Fibroblast of peridontal ligament (primary cell): ENCODE data around the gene CYSTM1.

Source experiments
- DNase-seq: peaks from one replicate; pipeline ENCODE4 v3.0.0-alpha.2; 2010; ENCODE audit errors: extremely low read depth

The CYSTM1 gene, protein sequence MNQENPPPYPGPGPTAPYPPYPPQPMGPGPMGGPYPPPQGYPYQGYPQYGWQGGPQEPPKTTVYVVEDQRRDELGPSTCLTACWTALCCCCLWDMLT

DNA sequence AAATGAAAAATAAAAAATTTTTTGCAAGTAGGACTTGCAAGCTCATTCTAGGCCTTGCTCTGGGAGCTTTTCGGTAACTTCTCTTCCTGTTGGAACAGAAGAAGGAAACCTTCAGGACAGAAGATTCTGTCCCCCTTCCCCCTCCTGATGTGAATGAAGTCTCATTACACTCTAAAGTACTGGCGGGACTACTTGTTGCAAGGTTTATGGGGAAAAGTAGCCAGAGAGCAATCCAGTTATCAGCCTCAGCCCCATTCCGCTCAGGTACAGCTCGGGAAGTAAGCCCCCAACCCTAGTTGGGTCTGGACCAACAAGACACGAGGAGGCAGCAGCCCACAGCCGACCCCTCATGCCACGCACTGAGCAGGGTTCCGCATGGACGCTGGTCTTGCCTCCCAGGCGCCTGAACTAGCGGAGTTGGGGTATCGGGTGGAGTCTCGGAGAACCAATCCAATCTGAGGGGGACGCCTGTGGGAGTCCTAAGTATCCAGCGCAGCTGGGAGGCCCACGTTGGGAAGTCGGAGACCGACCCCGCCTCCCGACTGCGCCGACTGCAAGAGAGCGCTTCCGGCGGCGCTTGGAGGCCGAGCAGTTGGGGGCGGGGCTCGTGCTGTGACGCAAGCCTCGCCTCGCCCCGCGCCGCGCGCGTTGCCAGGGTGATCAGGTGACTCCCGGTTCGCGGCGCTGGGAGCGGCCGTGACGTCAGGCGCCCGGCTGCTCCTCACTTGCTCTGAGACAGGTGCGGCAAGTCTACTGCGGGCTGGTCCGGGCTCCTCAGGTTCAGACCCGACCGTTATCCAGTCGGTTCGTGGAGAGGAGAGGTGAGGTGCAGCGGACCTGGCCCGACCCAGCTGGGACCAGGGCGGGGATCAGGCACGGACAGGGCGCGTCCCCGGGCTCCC lies at the start of gene CYSTM1:
Gene CYSTM1 (plus strand): TSS at position 724 of the 902 bp plus-strand sequence. CDS start 19,278 bp downstream, outside the sequence.
- DNase-seq, result peak; percentile 89

DNA sequence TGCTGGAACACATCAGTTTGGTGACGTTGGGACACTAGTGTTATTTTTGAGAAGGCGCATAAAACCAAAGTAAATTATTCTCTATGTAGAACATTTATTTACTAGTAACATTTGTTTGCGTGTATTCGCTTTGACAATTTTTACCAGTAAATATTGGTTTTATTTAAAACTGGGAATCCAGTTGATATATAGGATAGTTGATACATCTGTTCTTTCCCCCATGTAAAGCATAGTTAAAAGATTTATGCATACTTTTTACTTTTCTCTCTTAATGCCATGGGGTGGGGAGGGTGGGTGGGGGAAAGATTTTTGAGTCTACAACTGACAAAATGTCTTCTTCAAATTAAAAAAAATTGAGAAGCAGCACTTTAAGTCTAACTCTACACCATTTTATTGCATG lies 49.4 kb upstream of the CYSTM1 start, which contains the start of gene IGIP:
Gene IGIP (plus strand): TSS at position 301 of the 400 bp plus-strand sequence. CDS start 2,540 bp downstream, outside the sequence.
- DNase-seq, result no peak

DNA sequence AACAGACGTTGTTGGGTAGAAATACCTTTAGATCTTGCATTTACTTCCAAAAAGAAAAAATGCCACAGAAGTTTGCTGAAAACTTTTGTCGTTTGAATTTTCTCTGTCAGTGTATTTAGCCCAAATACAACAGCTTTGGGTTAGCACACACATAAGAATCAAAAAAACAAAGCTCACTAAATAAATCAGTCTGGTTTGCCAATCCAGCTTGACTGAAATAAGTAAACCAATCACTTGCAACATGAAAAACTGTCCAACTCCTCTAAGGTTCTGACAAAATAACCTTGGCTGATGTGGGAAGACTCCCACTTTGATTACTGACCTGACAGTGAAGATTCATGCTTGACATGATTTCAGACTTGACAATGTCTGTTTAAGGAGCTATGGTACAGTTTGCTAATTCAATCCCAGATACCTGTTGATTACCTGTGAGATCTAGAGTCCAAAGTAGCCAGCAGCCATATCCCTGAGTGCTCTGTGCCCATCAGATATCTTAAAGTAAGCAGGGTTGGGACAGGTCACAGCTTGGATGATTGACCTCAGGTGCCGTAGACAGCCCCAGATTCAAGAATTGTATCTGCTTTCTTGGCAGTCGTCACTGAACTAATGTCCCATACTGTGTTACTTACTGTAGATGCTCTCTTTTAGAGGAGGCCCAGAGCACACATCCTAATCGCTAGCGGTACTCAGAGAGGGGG lies 48.5 kb upstream of the CYSTM1 start:
- DNase-seq, result no peak

DNA sequence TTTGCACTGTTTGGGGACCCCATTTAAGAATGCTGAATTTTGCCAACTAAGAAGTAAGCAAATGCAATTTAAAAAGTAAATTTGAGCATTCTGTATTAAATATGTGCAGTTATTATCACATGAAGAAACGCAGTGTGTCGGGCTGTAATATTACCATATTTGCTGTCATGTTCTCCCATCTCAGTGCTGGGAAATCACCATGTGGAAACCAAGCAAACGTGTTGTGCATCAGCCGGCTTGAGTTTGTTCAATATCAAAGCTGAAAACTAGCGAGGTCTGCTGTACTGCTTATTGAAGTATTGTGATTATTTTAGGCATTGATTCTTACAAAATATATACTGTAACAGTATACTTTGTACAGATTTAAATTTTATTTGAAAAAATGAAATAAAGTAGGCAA lies 46.6 kb upstream of the CYSTM1 start:
- no peak for DNase-seq

DNA sequence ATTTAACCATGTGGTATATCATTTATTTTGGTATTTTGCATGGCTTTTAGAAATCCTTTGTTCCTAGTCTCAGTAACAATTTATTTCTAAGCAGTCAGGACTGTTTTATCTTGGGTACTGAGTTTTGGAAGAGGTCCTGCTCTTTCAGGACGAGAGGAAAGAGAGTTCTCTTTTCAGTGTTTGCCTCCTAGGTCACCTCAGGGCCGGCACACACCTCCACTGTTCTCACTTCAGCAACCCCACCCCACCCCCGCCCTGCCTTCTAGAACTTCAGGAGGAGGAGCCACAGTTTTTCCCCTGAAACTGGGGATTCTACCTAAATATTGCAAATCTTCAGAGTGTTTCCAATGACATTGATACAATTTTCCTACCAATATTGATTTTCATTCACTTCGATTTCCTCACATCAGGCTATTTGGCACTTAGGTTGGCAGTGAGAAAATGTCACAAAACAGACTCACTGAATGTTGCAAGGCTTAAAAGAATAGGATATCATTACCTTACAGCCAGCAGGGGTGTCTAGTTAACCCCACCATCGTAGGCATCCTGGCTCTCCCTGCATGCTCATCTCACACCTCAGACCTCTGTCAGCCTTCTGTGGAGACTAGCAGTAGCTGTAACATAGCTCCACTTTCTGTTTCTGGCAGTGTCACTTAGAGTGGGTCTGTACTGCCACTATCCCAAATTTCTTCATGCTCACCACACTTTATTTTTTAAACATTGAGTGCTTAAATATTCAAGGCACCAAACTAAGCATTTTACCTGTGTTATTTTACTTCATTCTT lies 43.8 kb upstream of the CYSTM1 start:
- no peak for DNase-seq

DNA sequence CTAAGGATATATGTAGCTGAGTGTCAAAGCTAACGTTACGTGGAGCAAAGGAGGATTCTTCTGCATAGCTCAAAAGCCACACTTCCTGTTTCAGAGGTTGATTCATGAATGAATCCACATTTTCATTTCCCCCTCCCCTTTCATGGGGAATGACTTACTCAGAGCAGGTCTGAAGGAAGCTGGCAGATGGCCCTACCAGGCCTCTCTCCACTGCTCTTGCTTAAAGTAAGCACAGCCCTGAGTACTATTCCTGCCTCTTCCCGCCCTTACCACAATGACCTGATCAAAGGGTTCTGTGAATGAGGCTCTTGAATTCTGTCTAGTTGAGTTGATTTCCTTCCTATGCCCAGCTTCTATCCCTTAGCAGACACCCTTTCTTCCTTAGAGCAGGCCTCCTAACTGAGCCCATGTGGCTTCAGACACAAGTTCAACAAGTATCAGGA lies 43.0 kb upstream of the CYSTM1 start:
- peak; percentile 90 for DNase-seq

DNA sequence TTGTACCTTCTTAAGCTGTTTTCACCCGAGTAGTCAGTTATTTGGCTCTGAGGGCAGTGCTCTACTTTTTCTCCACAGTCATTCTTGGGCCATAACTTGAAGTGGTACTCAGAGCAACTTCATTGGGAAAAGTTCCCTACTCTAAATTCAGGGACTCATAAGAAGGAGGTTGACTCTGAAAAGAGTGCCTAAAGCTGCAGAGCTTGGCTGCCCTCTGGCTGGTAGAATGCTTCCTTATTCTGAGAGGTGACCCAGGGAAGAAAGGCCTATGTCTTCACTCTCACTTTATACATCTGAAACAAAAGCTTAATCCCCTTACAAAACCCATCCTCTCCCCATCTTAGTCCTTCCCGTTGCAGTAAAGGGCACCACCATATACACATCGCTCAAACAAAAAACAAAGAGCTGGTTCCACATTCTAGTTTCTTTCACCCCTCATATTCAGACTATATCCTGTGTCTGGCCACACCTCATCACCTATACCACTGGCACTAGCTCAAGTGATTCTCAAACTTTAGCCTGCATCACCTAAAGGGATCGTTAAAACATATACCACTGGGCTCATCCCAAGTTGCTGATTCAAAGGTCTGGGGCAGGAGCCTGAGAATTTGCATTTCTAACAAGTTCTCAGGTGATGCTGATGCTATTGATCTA lies 41.3 kb upstream of the CYSTM1 start:
- no peak for DNase-seq

DNA sequence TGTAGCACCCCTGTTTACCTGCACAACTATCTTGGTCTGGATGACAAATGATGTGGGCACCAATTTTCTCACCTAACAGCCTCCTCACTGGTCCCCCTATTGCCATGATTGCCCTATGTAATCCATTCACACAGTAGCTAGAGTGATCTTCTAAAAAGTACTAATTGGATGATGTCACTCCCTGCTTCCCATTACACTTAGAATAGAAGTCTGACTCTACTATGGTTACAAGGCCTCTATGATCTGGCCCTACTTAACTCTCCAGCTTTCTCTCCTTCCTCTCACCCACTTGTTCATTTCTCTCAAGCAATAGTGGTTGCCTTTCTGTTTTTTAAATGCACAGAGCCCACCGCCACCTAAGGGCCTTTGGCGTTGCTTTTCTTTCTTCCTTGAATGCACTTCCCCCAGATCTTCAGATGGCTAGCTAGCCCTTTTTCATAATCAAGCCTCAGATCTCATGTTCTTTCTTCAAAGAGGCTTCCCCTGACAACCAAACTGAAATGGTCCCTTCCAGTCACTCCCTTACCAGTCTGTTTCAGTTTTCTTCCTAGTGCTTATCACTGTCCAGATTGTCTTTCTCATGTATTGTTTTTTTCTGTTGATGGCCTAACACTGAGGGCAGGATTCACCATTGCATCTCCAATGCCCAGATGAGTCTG lies 40.6 kb upstream of the CYSTM1 start:
- DNase-seq, result no peak

DNA sequence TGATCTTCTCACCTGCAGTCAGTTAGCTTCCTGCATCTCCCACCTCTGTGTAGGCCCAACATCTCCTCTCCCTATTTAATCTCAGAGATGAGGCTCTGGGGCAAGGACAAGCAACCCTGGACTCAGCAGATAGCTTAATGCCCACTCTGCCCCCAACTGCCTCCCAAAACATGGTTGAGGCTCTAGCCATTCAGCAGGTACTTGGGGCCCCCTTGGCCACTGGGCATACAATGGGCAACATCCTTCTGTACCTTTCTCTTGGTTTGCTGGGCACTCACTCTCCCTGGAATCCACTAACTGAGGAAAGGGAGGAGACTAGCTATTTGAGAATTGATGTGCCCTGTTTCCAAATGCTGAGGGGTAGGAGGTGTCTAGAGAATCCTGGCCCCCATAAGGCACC lies 39.9 kb upstream of the CYSTM1 start:
- no peak for DNase-seq

DNA sequence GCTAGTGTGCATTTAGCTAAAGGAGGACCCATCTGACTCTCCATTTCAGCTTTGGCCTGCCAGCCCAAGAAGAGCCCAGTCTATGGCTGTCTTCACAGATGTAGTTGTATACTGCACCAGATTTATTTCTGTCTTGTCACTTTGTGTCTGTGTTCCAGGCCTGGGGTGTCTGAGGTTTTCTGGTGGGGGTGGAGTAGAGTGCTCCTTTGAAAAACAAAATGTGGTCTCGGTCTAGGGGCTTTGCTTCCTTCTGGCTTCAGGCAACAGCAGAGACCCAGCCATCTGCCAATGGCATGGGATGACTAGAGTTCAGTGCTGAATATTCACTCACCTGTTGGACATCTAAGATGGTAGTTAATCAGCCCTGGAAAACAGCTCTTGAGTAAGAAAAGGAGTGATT lies 38.4 kb upstream of the CYSTM1 start:
- DNase-seq, result no peak

DNA sequence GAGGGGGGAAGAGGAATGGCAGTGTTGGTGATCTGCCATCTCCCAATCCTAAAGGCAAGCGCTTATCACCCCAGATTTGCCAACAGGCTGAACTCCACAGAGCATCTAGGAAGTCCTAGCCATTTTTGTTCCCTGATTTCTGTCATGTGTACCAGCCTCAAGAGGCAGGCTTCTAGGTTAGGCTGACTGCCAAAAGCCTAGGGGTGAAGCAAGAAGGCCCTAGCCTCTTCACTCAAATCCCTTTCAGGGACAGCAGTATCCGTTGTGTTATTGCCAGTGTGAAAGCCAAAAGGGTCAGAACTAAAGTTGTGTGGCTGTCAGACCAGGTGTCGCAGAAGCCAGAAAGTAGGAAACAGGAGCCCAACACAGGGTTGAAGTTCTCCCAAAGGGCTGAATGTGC lies 34.6 kb upstream of the CYSTM1 start:
- DNase-seq, result no peak

DNA sequence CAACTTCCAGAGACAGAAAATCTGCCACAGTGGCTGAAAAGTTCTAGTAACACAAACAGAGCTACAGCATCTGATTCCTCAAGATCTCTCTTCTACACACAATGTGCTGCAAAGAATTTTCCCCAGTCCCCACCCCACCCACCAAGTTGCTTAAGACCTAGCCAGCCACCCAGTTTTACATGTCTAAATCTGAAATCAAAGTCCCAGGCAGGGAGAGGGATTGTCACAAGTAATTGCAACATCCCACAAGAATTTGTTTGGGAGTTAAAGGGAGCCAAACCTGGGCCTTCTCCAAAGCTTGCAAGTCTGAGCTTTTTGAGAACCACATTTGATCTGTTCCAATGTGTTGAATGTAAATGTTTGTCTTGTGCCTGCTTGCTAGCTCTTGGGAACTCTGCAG lies 33.7 kb upstream of the CYSTM1 start:
- peak; percentile 84 for DNase-seq

DNA sequence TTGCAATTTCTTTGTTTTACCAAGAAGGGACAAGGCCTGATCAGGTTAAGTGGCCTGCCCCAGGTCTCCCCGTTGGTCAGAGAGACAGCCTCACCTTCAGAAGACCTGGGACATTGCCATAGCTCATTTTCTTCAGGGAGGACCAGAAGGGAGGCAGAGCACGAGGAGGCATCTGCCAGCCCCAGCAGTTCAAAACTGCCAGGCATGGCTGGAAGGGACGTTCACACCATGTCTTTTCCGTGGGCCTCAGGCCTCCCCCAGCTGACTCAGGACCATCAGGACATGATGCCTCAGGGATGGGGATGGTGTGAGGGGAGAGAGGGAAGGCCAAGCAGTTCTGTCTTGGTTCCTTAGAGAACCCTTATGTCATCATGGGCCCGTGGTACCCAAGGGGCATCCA lies 32.7 kb upstream of the CYSTM1 start:
- DNase-seq, result no peak

DNA sequence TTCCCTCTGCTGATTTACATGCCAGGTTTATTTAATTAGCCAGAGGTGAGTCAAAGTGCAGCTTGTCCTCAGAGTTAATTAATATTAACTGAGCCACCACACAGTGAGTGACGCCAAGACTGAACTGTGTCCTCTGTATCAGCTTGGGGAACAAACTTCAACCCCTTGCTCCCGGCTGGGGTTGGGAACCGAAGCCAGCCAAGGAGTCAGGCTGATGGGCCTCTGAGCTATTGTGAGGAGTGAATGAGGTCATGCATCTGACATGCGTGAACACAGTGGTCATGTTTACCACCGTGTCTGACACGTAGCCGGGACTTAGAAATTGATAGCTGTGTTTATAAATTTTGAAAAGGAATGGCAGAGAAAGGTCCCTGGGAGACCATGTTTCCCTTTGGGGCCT lies 32.1 kb upstream of the CYSTM1 start:
- DNase-seq, result no peak

DNA sequence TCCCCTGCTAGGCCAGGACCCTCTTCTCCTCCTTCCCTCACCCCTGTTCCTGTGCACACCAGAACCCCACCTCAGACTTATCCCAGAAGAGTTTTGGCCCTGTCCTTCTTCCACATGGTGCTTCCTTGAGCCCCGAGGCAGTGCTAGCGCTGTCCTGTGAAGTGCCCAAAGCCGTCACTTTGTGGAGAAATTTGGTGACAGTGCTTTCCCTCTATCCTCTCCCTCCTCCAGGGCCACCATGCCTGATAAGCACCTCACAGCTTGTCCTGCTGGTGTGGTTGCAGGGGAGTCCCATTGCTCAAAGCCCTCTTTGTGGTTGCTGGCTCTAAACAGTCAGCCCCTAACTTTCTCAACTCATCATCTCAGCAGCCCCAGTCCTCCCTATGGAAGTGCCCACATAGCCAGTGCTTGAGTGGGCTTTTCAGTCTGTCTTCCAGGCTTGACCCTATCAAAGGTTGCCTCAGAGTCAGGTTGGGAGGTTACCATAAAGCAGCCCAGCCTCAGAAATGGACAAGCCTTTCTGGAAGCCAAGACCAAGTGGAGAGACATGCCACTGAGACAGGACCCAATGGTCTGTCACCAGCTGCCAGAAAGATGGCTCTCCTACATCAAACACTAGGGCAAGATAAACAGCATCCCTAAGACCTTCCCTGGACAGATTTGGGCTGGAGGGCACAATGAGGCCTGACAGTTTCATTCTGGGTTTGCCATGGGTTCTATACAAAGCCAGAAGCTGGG lies 31.3 kb upstream of the CYSTM1 start:
- DNase-seq, result no peak

DNA sequence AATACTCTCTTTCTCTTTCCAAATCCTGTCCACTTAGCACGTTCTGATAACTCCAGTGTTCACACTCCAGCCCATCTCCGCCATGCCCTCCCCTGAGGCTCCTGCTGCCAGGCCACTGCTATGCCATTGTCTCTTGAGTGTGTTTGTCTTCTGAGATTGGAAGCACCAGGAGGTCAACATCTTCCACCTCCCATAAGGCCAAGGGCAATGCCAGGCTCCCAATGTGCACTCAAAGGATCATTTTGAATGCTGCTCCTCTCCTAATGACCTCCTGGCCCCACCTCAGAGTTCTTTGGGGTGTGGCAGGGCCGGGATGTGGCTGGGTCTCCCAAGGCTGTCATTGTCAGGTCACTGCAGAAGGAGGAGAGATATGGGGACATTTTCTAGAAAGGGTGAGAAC lies 29.7 kb upstream of the CYSTM1 start:
- DNase-seq, result no peak

DNA sequence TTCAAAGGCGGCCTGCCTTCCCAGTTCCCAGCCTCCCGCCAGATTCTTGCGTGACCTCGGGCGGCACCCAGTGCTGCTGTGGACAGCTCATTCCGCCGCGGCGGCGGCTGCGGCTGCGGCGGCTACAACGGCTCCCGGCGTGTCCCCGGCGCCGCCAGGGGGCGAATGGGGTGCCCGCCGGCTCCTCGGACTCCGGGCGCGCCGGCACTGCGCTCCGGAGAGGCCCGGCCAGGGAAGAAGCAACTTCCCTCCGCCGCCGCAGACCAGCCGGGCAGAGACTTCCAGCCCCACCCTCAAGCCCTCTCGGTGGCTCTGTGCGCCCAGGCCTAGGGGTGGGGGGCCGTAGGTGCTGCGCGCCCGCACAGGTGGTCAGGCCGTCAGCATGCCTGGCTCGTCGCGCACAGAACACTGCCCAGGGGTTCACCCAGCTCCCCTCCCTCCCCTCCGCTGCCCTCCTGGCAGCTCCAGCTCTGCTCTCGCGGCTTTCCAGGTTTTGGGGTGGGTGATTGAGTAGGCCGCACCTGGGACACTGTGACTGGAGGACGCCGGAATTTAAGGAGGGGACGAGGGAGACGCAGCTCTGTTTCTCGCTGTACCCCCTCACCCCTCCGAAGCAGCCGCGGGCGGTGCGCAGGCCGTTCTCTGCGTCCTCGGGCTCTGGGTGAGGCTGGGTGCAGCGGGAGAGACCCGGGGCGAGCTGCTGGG lies 29.0 kb upstream of the CYSTM1 start:
- DNase-seq, result peak; percentile 60

DNA sequence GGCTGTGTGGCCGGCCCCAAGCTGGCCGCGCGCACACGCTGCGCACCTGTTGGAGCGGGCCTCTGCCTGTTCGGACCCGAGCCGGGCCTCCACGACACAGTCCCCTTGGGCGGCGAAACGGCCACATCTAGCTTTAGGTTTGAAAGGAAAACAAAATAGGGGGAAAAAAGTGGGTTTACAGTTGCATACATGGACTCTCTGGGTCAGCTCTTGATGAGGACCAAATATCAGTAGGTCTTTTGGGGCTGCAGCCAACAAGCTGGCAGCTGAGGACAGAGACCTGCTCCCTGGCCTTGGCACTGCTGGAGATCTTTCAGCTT lies 28.5 kb upstream of the CYSTM1 start:
- no peak for DNase-seq

DNA sequence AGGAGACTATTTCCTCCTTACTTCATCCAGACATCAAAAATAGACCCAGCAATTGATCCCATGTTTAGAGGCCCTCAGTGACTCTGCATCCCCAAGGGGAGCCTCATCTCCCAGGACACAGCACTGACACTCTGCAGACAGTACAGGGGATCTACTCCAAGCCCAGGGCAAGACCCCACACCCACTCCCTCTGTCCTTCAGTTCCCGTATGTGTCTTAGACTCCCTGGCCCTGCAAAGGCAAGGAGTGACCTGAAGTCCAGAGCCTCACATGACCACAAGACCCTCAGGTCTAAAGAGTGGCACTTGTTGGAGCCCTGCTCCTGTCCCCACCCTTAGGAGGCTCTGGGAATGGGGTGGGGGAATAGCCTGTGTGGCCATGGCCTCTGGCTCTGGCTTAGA lies 27.5 kb upstream of the CYSTM1 start:
- DNase-seq, result no peak

DNA sequence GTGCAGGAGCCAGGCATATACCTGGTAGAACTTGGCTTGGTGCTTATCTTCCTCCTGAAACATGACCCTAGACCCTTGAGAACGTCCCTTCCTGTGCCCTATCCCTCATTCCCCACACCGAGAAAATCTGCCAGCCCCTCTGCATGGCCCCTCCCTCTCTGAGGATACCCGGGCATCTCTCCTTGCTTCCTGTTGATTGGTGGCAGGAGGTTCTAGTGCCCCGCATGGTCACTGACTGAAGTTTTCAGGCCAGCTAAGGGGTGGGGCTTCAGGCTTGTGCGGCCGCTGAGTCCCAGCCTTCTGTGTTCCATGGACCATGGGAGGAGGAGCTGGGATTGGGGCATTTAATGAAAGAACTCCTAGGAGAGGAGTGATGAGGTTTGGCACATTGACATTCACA lies 26.5 kb upstream of the CYSTM1 start:
- no peak for DNase-seq
